KBM-7 (cell line): ENCODE data around the gene MAPK1IP1L.
"Not testable (repeated sequence)": the region's sequence is repeated elsewhere in the genome, so short reads cannot be mapped to it uniquely, and the experiment has no call there.

Experiments used
- DNase-seq: peaks from one replicate; pipeline ENCODE4 v3.0.0-alpha.2; 2015
- in situ Hi-C: fragments of 300-500 bp; cut with MboI; formaldehyde crosslinking; loops from 2 replicates; pipeline ENCODE4 v1.14.3; 2020; ENCODE audit warnings: low sequenced_read_pairs, low pct_unique_long_range_greater_than_20kb, mixed read lengths

The MAPK1IP1L gene

GRCh38 chr14:55053018-55053417 is 1.6 kb downstream of the MAPK1IP1L start:
- DNase-seq: no peak
- in situ Hi-C loops: no loop called here

GRCh38 chr14:55053500-55053899 is 2.1 kb downstream of the MAPK1IP1L start:
- no peak for DNase-seq
- in situ Hi-C loops: no loop called here

GRCh38 chr14:55054098-55054497 is 2.7 kb downstream of the MAPK1IP1L start:
- no peak for DNase-seq
- in situ Hi-C loops: no loop called here

- in situ Hi-C loops: no loop called here
- no peak for DNase-seq
These were observed 6.5 kb downstream of the MAPK1IP1L start for GRCh38 chr14:55057919-55058318.

- DNase-seq: no peak
- in situ Hi-C loops: no loop called here
These were observed 7.9 kb downstream of the MAPK1IP1L start for GRCh38 chr14:55059333-55059732.

- in situ Hi-C loops: no loop called here
- no peak for DNase-seq
These were observed 11.3 kb downstream of the MAPK1IP1L start for GRCh38 chr14:55062517-55063351.

- DNase-seq, in situ Hi-C loops: not testable (repeated sequence)
These were observed 13.4 kb downstream of the MAPK1IP1L start for GRCh38 chr14:55064896-55065295.

- in situ Hi-C loops: no loop called here
- DNase-seq: no peak
These were observed 14.0 kb downstream of the MAPK1IP1L start for GRCh38 chr14:55065411-55065810.

- DNase-seq: no peak
- in situ Hi-C loops: no loop called here
These were observed 14.8 kb downstream of the MAPK1IP1L start for GRCh38 chr14:55066223-55066622.

GRCh38 chr14:55070981-55071411 is 19.5 kb downstream of the MAPK1IP1L start:
- in situ Hi-C loops: no loop called here
- DNase-seq: no peak

GRCh38 chr14:55071870-55072640 is 20.6 kb downstream of the MAPK1IP1L start:
- peak; percentile 34 for DNase-seq
- in situ Hi-C loops: no loop called here

- DNase-seq: no peak
- in situ Hi-C loops: no loop called here
These were observed 22.4 kb downstream of the MAPK1IP1L start for GRCh38 chr14:55073856-55074255.

GRCh38 chr14:55074662-55075061 is 23.2 kb downstream of the MAPK1IP1L start:
- in situ Hi-C loops: no loop called here
- no peak for DNase-seq

GRCh38 chr14:55075628-55076175 is 24.3 kb downstream of the MAPK1IP1L start:
- in situ Hi-C loops: no loop called here
- DNase-seq: no peak

- in situ Hi-C loops: no loop called here
These were observed 26.0 kb downstream of the MAPK1IP1L start for GRCh38 chr14:55077170-55078151.

GRCh38 chr14:55079961-55080360 is 28.5 kb downstream of the MAPK1IP1L start:
- in situ Hi-C loops, DNase-seq: not testable (repeated sequence)

More at GRCh38 chr14:55077170-55078151, 26.0 kb downstream of the MAPK1IP1L start:
- DNase-seq: no peak

GRCh38 chr14:55084401-55085059 is 33.1 kb downstream of the MAPK1IP1L start:
- DNase-seq: no peak
- in situ Hi-C loops: no loop called here

- in situ Hi-C loops: no loop called here
- no peak for DNase-seq
These were observed 33.7 kb downstream of the MAPK1IP1L start for GRCh38 chr14:55085060-55085660.
